Transverse colon (tissue), 4 donors: ENCODE results near the gene CYGB.

Experiments
- CTCF ChIP-seq, 5 experiments: fragments of 200-600 bp in 3 of 5; fragments of 450-650 bp in 2 of 5; sonication (generic) in 3 of 5; IDR thresholded peaks; 1 replicate in 2 of 5; 2 replicates in 3 of 5; pipeline ENCODE4 v1.5.1; 2016 to 2017; ENCODE audit warnings: antibody characterized with exemption in 5 of 5, inconsistent platforms in 3 of 5, mild to moderate bottlenecking in 2 of 5, moderate library complexity in 1 of 5
- EP300 ChIP-seq: sonication (generic); formaldehyde crosslinking; IDR thresholded peaks from one replicate; pipeline ENCODE4 v1.6.1; 2017; ENCODE audit warnings: antibody characterized with exemption, low read depth
- POLR2A ChIP-seq: fragments of 450-650 bp; IDR thresholded peaks from one replicate; pipeline ENCODE4 v1.6.1; 2016; ENCODE audit warnings: antibody characterized with exemption, mild to moderate bottlenecking, moderate library complexity
- POLR2AphosphoS5 ChIP-seq, 3 donors: sonication (generic); formaldehyde crosslinking; IDR thresholded peaks; one replicate each; pipeline ENCODE4 v1.6.1; 2016; ENCODE audit warnings: antibody characterized with exemption in 3 of 3

GRCh38 chr17:76569607-76570279, 32.2 kb upstream of the CYGB start:
- TF ChIP-seq CTCF (IDR thresholded peaks at IDR 0.05) (no peak), POLR2A (no peak), POLR2AphosphoS5 (IDR thresholded peaks at IDR 0.05) (no peak), EP300 (no peak)
